Activated CD4-positive, alpha-beta memory T cell treated with anti-CD3 and anti-CD28 coated beads for 36 hours (primary cell): ENCODE data around the gene CDC42SE2. TPM values are rescaled to one million over a fixed set of nuclear protein-coding genes. Genes with fewer than 3 reads are reported as not detected.

Source experiments
- CTCF ChIA-PET: fragments of 350-600 bp; sonication (Branson Sonifier 250); formaldehyde crosslinking; loops from one replicate; lab custom pipeline; 2021; ENCODE audit warnings: antibody characterized with exemption, inconsistent platforms; lab: Charles Lee
- POLR2A ChIA-PET: fragments of 350-600 bp; sonication (Branson Sonifier 250); formaldehyde crosslinking; loops from one replicate; lab custom pipeline; 2021; ENCODE audit warnings: antibody characterized with exemption; lab: Charles Lee
- DNase-seq: peaks from one replicate; pipeline ENCODE4 v3.0.0-alpha.2; 2020
- H3K27ac Mint-ChIP-seq: one replicate; pipeline ENCODE4 v1.8.0; 2021; ENCODE audit warnings: mixed read lengths
- H3K27me3 Mint-ChIP-seq: one replicate; pipeline ENCODE4 v1.8.0; 2021; ENCODE audit warnings: mixed read lengths
- H3K36me3 Mint-ChIP-seq: one replicate; pipeline ENCODE4 v1.8.0; 2021; ENCODE audit warnings: mixed read lengths
- H3K4me1 Mint-ChIP-seq: one replicate; pipeline ENCODE4 v1.8.0; 2021; ENCODE audit warnings: low read depth, mixed read lengths
- H3K4me3 Mint-ChIP-seq: one replicate; pipeline ENCODE4 v1.8.0; 2021; ENCODE audit warnings: mild to moderate bottlenecking, mixed read lengths
- H3K9me3 Mint-ChIP-seq: one replicate; pipeline ENCODE4 v1.8.0; 2021; ENCODE audit warnings: mixed read lengths
- intact Hi-C: fragments of 100-400 bp; cut with micrococcal nuclease; formaldehyde crosslinking; loops from one replicate; pipeline ENCODE4 v1.15.1; 2023
- total RNA-seq, 2 experiments: library from RNA; stranded (reverse); gene quantifications; one replicate each; pipeline ENCODE4 v1.2.3, GENCODE V29; 2021

The CDC42SE2 gene
- total RNA-seq, 2 experiments from 2014 or later = 103 to 104 TPM

GRCh38 chr5:131366428-131366827 is 102.6 kb downstream of the CDC42SE2 start:
- Mint-ChIP-seq H3K27ac (peak overlapping the region; percentile 78), H3K4me3 (no peak overlapping the region), H3K36me3 (peaks cover 30% of the 10 kb centered on the region), H3K27me3 (no peaks in the 10 kb centered on the region), H3K4me1 (peaks cover 70% of the 10 kb centered on the region), H3K9me3 (no peaks in the 10 kb centered on the region)
- intact Hi-C loops = no loop called here
- no peak for DNase-seq
- ChIA-PET CTCF (interaction anchor here (0.6 to 0.7 kb wide), 3 partner anchors 8 to 210 kb away, joined by 3 read pairs; no protein-coding TSS in a partner anchor), POLR2A (interaction anchor here (1.0 to 1.5 kb wide), 2 partner anchors 11 to 86 kb away, joined by 3 read pairs; no protein-coding TSS in a partner anchor)

DNA sequence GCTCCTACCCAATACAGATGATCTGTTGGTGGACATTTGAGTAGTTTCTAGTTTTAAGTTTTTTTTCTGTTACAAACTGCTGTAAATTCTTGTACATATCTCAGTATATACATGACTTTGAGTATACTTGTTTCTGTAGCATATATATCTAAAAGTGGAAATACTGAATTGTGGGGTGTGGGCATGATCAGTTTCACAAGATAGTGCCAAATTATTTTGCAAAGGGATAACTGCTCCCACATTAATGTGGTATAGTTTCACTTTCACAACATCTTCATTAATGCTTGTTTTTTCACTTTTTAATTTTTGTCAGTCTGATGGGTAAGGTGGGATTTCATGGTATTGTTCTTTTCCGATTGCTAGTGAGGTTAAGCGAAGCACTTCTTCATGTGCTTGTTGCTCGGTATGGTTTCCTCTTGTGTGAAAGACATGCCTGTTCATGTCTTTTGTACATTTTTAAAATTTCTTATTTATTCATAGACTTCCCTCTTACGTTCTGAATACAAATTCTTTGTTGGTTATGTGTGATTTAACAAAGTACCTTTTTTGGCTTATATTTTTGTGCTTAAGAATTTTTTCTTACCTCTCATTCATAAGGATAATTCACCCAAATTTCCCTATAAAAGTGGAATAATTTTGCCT is 103.5 kb downstream of the CDC42SE2 start:
- peaks cover 27% of the 10 kb centered on the region for H3K36me3 Mint-ChIP-seq
- peak overlapping the region; percentile 65 for H3K27ac Mint-ChIP-seq

GRCh38 chr5:131368866-131369265 is 105.0 kb downstream of the CDC42SE2 start:
- peaks cover 25% of the 10 kb centered on the region for H3K36me3 Mint-ChIP-seq
- H3K4me3 Mint-ChIP-seq = no peak overlapping the region
- intact Hi-C loops = loop anchor here (1.0 kb wide), 1 partner anchor 10 kb away; no protein-coding TSS in a partner anchor
- POLR2A ChIA-PET = interaction anchor here (1.2 kb wide), 1 partner anchor 12 kb away, joined by 3 read pairs; no protein-coding TSS in a partner anchor
- peaks cover 80% of the 10 kb centered on the region for H3K4me1 Mint-ChIP-seq
- no peaks in the 10 kb centered on the region for H3K27me3 Mint-ChIP-seq
- CTCF ChIA-PET = interaction anchor here (0.7 to 1.7 kb wide), 2 partner anchors 9 to 13 kb away, joined by 4 to 8 read pairs; no protein-coding TSS in a partner anchor
- peak overlapping the region; percentile 57 for H3K27ac Mint-ChIP-seq
- H3K9me3 Mint-ChIP-seq = no peaks in the 10 kb centered on the region
- DNase-seq = no peak

More for the DNA sequence above, 103.5 kb downstream of the CDC42SE2 start:
- no peak for DNase-seq
- Mint-ChIP-seq H3K9me3 (no peaks in the 10 kb centered on the region), H3K27me3 (no peaks in the 10 kb centered on the region), H3K4me3 (peak overlapping the region; percentile 10), H3K4me1 (peaks cover 70% of the 10 kb centered on the region)
- CTCF ChIA-PET = interaction anchor here (0.7 kb wide), 1 partner anchor 11 kb away, joined by 3 read pairs; no protein-coding TSS in a partner anchor
- POLR2A ChIA-PET = interaction anchor here (1.0 to 1.5 kb wide), 2 partner anchors 10 to 87 kb away, joined by 3 read pairs; no protein-coding TSS in a partner anchor
- intact Hi-C loops = loop anchor here (1.0 kb wide), 2 partner anchors 9 to 15 kb away; no protein-coding TSS in a partner anchor

DNA sequence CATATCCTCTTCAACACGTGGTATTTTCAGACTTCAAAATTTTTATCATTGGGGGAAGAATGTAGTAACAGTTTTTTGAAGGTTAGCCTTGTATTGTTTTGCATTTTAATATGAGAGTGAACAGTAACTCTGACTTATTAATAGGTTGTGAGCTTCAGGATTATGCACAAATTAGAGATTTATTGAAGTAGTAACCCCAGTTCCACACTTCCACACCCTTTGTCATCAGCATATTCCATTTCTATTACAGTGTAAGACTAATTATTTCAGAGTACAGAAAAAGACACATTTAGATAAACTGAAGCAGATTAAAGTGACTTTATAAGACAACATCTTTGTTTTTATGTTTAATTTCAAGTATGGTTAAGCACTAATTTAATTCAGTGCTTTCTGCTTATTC is 105.7 kb downstream of the CDC42SE2 start:
- H3K4me1 Mint-ChIP-seq = peaks cover 77% of the 10 kb centered on the region
- H3K4me3 Mint-ChIP-seq = no peak overlapping the region
- CTCF ChIA-PET = interaction anchor here (0.7 to 1.7 kb wide), 2 partner anchors 8 to 12 kb away, joined by 4 to 8 read pairs; no protein-coding TSS in a partner anchor

GRCh38 chr5:131371835-131372234 is 108.0 kb downstream of the CDC42SE2 start:
- Mint-ChIP-seq H3K4me1 (peaks cover 86% of the 10 kb centered on the region), H3K27ac (peak overlapping the region; percentile 78), H3K27me3 (no peaks in the 10 kb centered on the region), H3K4me3 (no peak overlapping the region), H3K36me3 (peaks cover 25% of the 10 kb centered on the region), H3K9me3 (no peaks in the 10 kb centered on the region)
- CTCF ChIA-PET = interaction anchor here (1.0 to 3.1 kb wide), 3 partner anchors 9 to 86 kb away, joined by 5 to 15 read pairs (median 6); no protein-coding TSS in a partner anchor
- intact Hi-C loops = no loop called here
- no peak for DNase-seq
- POLR2A ChIA-PET = interaction anchor here (5.3 kb wide), 1 partner anchor 108 kb away, joined by 23 read pairs; the partner anchor contains the start of gene CDC42SE2

More for the DNA sequence above, 105.7 kb downstream of the CDC42SE2 start:
- Mint-ChIP-seq H3K9me3 (no peaks in the 10 kb centered on the region), H3K27ac (peak overlapping the region; percentile 57), H3K36me3 (peaks cover 24% of the 10 kb centered on the region), H3K27me3 (no peaks in the 10 kb centered on the region)
- POLR2A ChIA-PET = no interaction called here
- no peak for DNase-seq
- intact Hi-C loops = no loop called here

- H3K9me3 Mint-ChIP-seq = no peaks in the 10 kb centered on the region
- no peaks in the 10 kb centered on the region for H3K27me3 Mint-ChIP-seq
- DNase-seq = no peak
- POLR2A ChIA-PET = interaction anchor here (0.7 to 5.3 kb wide), 5 partner anchors 10 to 109 kb away, joined by 3 to 23 read pairs (median 6); partner anchors contain the start of gene CDC42SE2
- peaks cover 20% of the 10 kb centered on the region for H3K36me3 Mint-ChIP-seq
- H3K27ac Mint-ChIP-seq = peak overlapping the region; percentile 78
- H3K4me3 Mint-ChIP-seq = peak overlapping the region; percentile 6
- H3K4me1 Mint-ChIP-seq = peaks cover 90% of the 10 kb centered on the region
- intact Hi-C loops = no loop called here
- CTCF ChIA-PET = interaction anchor here (1.2 to 3.1 kb wide), 5 partner anchors 9 to 110 kb away, joined by 3 to 15 read pairs (median 4); partner anchors contain the start of gene CDC42SE2
Measured at GRCh38 chr5:131373265-131373664, 109.4 kb downstream of the CDC42SE2 start.

- Mint-ChIP-seq H3K36me3 (peaks cover 17% of the 10 kb centered on the region), H3K27ac (peak overlapping the region; percentile 91), H3K9me3 (no peaks in the 10 kb centered on the region), H3K27me3 (no peaks in the 10 kb centered on the region), H3K4me1 (peaks cover 88% of the 10 kb centered on the region), H3K4me3 (peak overlapping the region; percentile 24)
- no peak for DNase-seq
- ChIA-PET POLR2A (interaction anchor here (1.6 to 5.3 kb wide), 2 partner anchors 10 to 111 kb away, joined by 4 to 23 read pairs; partner anchors contain the start of gene CDC42SE2), CTCF (interaction anchor here (1.1 kb wide), 1 partner anchor 16 kb away, joined by 3 read pairs; no protein-coding TSS in a partner anchor)
- intact Hi-C loops = no loop called here
Measured at GRCh38 chr5:131375351-131375750, 111.5 kb downstream of the CDC42SE2 start.

GRCh38 chr5:131377346-131377745 is 113.5 kb downstream of the CDC42SE2 start:
- DNase-seq = no peak
- intact Hi-C loops = no loop called here
- Mint-ChIP-seq H3K9me3 (no peaks in the 10 kb centered on the region), H3K36me3 (peaks cover 19% of the 10 kb centered on the region), H3K27me3 (no peaks in the 10 kb centered on the region), H3K4me3 (no peak overlapping the region), H3K4me1 (peaks cover 89% of the 10 kb centered on the region), H3K27ac (peak overlapping the region; percentile 94)
- ChIA-PET CTCF (interaction anchor here (0.6 to 1.4 kb wide), 4 partner anchors 8 to 101 kb away, joined by 3 to 4 read pairs (median 4); no protein-coding TSS in a partner anchor), POLR2A (interaction anchor here (1.1 to 3.4 kb wide), 6 partner anchors 11 to 124 kb away, joined by 3 to 27 read pairs (median 4); partner anchors contain the start of gene CDC42SE2)

DNA sequence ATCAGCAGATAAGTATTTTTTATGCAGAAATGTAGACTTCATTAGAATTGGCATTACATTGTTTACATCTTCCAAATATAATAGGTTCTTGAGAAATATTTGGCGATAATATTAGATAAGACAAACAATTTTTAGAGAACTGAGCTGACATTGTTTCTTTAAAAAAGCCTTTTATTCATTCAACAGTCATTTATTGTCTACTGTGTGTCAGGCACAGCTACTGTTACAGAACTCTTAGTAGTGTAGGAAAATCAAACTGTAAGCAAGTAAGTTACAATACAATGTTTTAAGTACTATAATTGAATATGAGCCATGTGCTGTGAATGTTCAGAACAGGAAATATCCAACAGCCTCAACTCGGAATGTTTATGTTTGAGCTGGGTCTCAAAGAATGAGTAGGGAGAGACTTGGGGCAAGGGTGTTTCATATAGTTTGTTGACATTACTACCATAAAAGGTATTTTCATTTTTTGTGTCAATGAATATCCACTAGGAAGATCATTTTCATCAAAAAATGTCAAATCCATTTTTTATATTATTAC is 114.0 kb downstream of the CDC42SE2 start:
- Mint-ChIP-seq H3K9me3 (no peaks in the 10 kb centered on the region), H3K36me3 (peaks cover 19% of the 10 kb centered on the region), H3K4me1 (peaks cover 89% of the 10 kb centered on the region)

GRCh38 chr5:131378721-131379541 is 115.1 kb downstream of the CDC42SE2 start:
- Mint-ChIP-seq H3K27me3 (no peaks in the 10 kb centered on the region), H3K36me3 (peaks cover 19% of the 10 kb centered on the region), H3K27ac (peak overlapping the region; percentile 94), H3K4me3 (peak overlapping the region; percentile 35), H3K4me1 (peaks cover 88% of the 10 kb centered on the region), H3K9me3 (no peaks in the 10 kb centered on the region)
- intact Hi-C loops = loop anchor here (1.0 to 2.0 kb wide), 9 partner anchors 10 to 116 kb away; no protein-coding TSS in a partner anchor
- ChIA-PET POLR2A (interaction anchor here (1.1 to 3.4 kb wide), 11 partner anchors 10 to 126 kb away, joined by 3 to 27 read pairs (median 6); partner anchors contain the start of gene CDC42SE2), CTCF (interaction anchor here (0.6 to 1.9 kb wide), 5 partner anchors 10 to 214 kb away, joined by 3 to 7 read pairs (median 4); partner anchors contain the start of gene HINT1)
- no peak for DNase-seq

More for the DNA sequence above, 114.0 kb downstream of the CDC42SE2 start:
- ChIA-PET POLR2A (interaction anchor here (1.1 to 3.4 kb wide), 9 partner anchors 11 to 125 kb away, joined by 3 to 27 read pairs (median 4); partner anchors contain the start of gene CDC42SE2), CTCF (interaction anchor here (1.1 to 1.9 kb wide), 5 partner anchors 8 to 113 kb away, joined by 3 to 7 read pairs (median 4); no protein-coding TSS in a partner anchor)
- Mint-ChIP-seq H3K27ac (peak overlapping the region; percentile 94), H3K4me3 (no peak overlapping the region), H3K27me3 (no peaks in the 10 kb centered on the region)
- DNase-seq = no peak
- intact Hi-C loops = loop anchor here (2.0 kb wide), 2 partner anchors 41 to 55 kb away; no protein-coding TSS in a partner anchor
